ENCODE measurements around the gene FBXO31. TPM values are rescaled to one million over a fixed set of nuclear protein-coding genes. Genes with fewer than 3 reads are reported as not detected.
A peak's percentile ranks its signal among the peaks of the same experiment; 100 is the strongest.

The FBXO31 gene
- total and polyA plus RNA-seq, 2 donors (not counting 1 experiment from before 2014, with no cell fraction given) = 17.8 to 32.9 TPM

DNA sequence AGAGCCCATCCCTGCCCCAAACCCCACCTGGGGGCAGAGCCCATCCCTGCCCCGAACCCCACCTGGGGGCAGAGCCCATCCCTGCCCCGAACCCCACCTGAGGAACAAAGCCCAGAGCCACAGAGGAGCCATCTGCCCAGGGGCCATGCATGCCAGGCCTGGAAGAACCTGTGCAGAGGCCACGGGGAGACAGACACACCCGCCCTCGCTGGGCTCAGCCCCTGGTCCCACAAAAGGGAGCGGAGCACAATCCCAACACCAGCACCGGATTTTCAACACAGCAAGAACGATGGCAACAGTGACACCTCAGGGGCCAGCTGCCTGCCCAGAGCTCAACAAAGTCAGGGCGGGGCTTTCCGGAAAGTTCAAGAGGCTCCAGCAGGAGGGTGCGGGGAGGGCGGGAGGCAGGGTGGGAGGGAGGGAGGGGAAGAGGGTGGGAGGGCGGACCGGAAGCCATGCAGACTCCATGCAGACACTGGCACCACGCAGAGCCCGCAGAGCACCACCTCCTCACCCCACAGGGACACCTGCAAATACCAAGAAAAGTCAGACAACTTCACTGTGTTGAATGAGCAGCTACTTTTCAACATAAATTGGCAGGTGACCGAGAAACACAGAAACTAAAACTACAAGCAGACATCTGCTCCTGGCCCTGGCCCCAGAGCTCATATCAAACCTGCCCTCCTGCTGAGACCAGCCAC lies 38.5 kb downstream of the FBXO31 start:
- CTCF ChIA-PET = no interaction called here
- Mint-ChIP-seq H3K4me3 (peak overlapping the region; percentile 49), H3K27ac (peak overlapping the region; percentile 61)

More for the DNA sequence above, 38.5 kb downstream of the FBXO31 start:
- peaks cover 16% of the 10 kb centered on the region for H4K20me1 ChIP-seq (ENCODE audit: control insufficient read depth, insufficient read depth, low read length, poor library complexity, severe bottlenecking)
- no peaks in the 10 kb centered on the region for H3K9me3 ChIP-seq (ENCODE audit: control extremely low read depth in 1 of 3, control insufficient read depth in 2 of 3, insufficient read depth in 1 of 3, low read length in 2 of 3)
- no peak overlapping the region for H2AFZ ChIP-seq (ENCODE audit: insufficient read depth, low read depth, low read length, poor library complexity, severe bottlenecking)
- no peak overlapping the region for H3K4me3 ChIP-seq (ENCODE audit: control extremely low read depth in 1 of 5, extremely low read depth in 1 of 5, insufficient read depth in 1 of 5, low read depth in 2 of 5, low read length in 4 of 5)
- peaks cover 33% of the 10 kb centered on the region for H3K79me2 ChIP-seq (ENCODE audit: control insufficient read depth, insufficient read depth, low read length)
- no peaks in the 10 kb centered on the region for H3K27me3 ChIP-seq (replicated peaks in 1 of 4; ENCODE audit: control extremely low read depth in 1 of 4, control insufficient read depth in 3 of 4, insufficient read depth in 4 of 4, low read length in 3 of 4)
- peak overlapping the region; percentile 32 for H3K4me2 ChIP-seq (replicated peaks; ENCODE audit: low read depth, low read length, poor library complexity, severe bottlenecking)
- H3K27me3 Mint-ChIP-seq = no peaks in the 10 kb centered on the region
- 71% methylated on average over 11 of the region's 17 CpGs for WGBS (ENCODE audit: insufficient coverage)
- peak overlapping the region in 1 of 2 donors; percentile 50 for H3K27ac ChIP-seq (ENCODE audit: low read length in 2 of 2)
- peaks cover 0 to 42% of the 10 kb centered on the region in 2 experiments for H3K36me3 ChIP-seq (replicated peaks in 1 of 2; ENCODE audit: control extremely low read depth in 1 of 2, control insufficient read depth in 1 of 2, extremely low read depth in 1 of 2, insufficient read depth in 2 of 2, low read length in 1 of 2)
- intact Hi-C loops (cut with micrococcal nuclease) = no loop called here
- no peaks in the 10 kb centered on the region for H3K9me3 Mint-ChIP-seq (ENCODE audit: insufficient read depth)
- TF ChIP-seq CTCF (IDR thresholded peaks at IDR 0.05) = no peak
- TF ChIP-seq EZH2 (IDR thresholded peaks at IDR 0.05; ENCODE audit: borderline replicate concordance, insufficient read depth, low read depth, low read length, poor library complexity, severe bottlenecking) = no peak
- H3K9ac ChIP-seq (ENCODE audit: low read length) = no peak overlapping the region
- H3K4me1 ChIP-seq (ENCODE audit: control insufficient read depth in 2 of 2, insufficient read depth in 2 of 2, low read length in 2 of 2) = peaks cover 0 to 4% of the 10 kb centered on the region in 2 donors
- ATAC-seq (ENCODE audit: low read depth) (peak; percentile 51), DNase-seq (no peak)
- POLR2A ChIA-PET = no interaction called here
- H3K4me1 Mint-ChIP-seq = peaks cover 5% of the 10 kb centered on the region
